GM13977 (cell line): ENCODE measurements around the gene TBC1D16.

Experiments used
- DNase-seq: peaks from one replicate; pipeline ENCODE4 v3.0.0; 2012; ENCODE audit warnings: low spot score
- CTCF ChIP-seq: IDR thresholded peaks from 2 replicates; pipeline ENCODE4 v1.5.1; 2012; ENCODE audit warnings: mild to moderate bottlenecking, control low read depth; ENCODE audit not compliant: insufficient read depth; ENCODE audit errors: extremely low read depth, missing control alignments
- in situ Hi-C: fragments of 300-500 bp; cut with MboI; formaldehyde crosslinking; loops from one replicate; pipeline ENCODE4 v1.12.0; 2022; ENCODE audit warnings: low sequenced_read_pairs, low pct_unique_long_range_greater_than_20kb, mixed read lengths, inconsistent platforms; ENCODE audit not compliant: unreplicated experiment

TBC1D16 gene

DNA sequence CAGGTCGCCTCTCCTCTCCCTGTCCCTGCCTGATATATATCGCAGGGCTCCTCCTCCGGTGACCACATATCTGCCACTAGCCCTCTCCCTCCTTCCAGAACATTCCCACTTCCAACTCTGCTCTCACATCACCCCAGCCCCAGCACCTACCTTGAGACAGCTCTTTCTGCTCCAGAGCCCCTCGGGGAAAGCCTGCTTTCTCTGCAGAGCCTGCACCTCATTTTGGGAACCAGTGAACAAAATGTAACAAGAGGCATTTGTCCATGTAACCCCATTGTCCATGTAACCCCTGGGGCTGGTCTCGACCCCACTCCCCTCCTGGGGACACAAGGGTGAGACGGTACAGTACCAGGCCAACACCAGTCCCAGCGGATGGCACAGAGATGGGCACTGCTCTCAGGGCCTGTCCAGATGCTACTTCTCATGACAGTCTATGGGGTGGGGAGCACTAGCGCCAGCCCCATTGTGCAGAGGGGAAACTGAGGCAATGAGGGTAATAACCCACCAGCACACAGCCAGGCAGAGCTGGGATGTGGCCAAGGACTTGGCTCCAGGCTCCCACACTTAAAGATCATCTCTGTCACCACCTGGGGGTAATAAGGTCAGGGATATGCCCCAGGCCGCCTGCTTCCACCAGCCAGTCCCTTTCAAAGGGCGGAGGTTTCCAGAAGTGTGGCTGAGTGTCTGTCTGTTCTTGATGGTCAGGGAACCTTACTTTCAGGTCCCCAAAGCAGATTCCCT lies 42.9 kb downstream of the TBC1D16 start:
- no peak for DNase-seq
- in situ Hi-C loops, result no loop called here
- no peak for TF ChIP-seq CTCF

DNA sequence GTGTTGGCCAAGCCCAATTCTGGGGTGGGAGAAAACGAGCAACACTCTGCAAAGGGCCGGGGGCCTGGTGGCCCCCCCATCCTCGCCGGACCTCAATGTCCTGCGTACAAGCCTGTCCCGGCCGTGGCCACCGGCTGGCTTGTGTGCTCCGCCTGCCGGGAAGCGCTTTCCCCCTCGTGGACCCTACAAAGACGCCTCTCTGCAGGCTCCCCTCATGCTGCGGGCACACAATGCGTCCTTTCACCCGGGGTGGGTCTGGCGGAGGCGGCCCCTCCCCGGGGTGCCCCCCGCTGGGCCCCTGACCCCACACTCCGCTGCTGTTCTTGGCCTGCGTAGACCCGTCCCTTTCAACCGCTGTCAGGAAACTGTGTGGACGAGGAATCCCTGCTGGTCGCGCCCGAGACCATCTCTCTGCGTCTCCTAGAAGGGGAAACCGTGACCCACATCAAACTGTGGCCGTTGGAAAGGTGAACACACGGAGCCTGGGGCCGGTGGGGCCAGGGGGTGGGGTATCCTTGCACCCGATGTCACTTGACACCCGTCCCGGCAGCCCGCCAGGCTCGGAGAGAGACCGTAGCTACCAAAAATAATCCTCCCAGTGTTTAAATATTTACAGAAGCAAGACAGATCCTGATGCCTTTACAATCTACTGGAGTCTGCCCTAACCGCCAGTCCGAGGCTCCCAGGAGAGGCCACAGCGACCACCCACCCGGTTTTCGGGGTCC lies 43.6 kb downstream of the TBC1D16 start:
- no peak for DNase-seq
- TF ChIP-seq CTCF, result no peak
- in situ Hi-C loops, result no loop called here

GRCh38 chr17:79991140-79991923 lies 44.3 kb downstream of the TBC1D16 start:
- TF ChIP-seq CTCF, result peak; percentile 57
- DNase-seq, result peak; percentile 87
- in situ Hi-C loops, result no loop called here

- TF ChIP-seq CTCF, result no peak
- DNase-seq, result no peak
- in situ Hi-C loops, result no loop called here
These were observed 45.0 kb downstream of the TBC1D16 start for GRCh38 chr17:79990704-79991103.

- DNase-seq, result no peak
- in situ Hi-C loops, result no loop called here
- TF ChIP-seq CTCF, result no peak
These were observed 45.5 kb downstream of the TBC1D16 start for GRCh38 chr17:79990051-79990592.

DNA sequence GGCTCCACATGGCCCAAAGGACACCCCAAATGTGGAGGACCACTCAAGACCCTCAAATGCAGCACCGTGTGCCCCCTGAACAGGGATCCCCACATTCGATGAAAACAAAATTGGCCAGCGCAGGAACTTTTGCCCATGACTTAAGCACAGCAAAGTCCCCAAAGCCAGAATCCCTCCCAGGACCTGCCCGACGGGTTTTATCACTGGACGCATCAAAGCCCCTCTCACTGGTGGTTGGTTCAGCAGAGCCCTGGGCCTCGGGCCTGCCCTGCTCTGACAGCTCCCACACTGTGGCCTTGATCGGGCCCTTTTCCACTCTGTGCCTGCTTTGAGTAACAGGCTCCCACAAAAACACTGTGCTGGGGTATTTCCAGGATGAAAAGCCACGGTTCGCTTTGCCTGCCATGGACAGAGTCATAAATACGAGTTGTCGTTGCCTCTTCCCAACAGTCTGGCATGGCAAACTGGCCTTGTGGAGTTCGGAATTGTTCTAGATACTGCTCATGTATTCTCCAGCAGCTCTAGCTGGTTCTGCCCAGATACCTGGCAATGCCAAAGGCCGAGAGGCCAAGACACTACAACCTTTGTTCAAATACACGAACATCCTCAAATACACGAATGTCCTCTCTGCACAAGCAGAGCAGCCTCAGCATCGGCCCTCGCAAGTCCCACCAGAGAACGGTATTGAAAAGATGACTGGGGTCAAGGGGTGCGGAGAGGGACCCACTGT lies 46.4 kb downstream of the TBC1D16 start:
- DNase-seq, result no peak
- TF ChIP-seq CTCF, result no peak
- in situ Hi-C loops, result no loop called here
